Jurkat, Clone E6-1 (cell line): ENCODE measurements around the gene APOL6.

Experiments used
- DNase-seq: peaks from one replicate; pipeline ENCODE4 v3.0.0-alpha.2; 2011; ENCODE audit warnings: low read depth, low spot score
- H3K4me3 ChIP-seq: 2 replicates; pipeline ENCODE4 v1.5.1; 2011; ENCODE audit warnings: mild to moderate bottlenecking, low read length, control low read depth, moderate library complexity

Gene APOL6

GRCh38 chr22:35633520-35633919, 14.7 kb upstream of the APOL6 start:
- H3K4me3 ChIP-seq: no peak overlapping the region
- DNase-seq: no peak

GRCh38 chr22:35634015-35634414, 14.2 kb upstream of the APOL6 start:
- no peak overlapping the region for H3K4me3 ChIP-seq
- DNase-seq: no peak

GRCh38 chr22:35634943-35635540, 13.2 kb upstream of the APOL6 start:
- DNase-seq: no peak
- H3K4me3 ChIP-seq: no peak overlapping the region

DNA sequence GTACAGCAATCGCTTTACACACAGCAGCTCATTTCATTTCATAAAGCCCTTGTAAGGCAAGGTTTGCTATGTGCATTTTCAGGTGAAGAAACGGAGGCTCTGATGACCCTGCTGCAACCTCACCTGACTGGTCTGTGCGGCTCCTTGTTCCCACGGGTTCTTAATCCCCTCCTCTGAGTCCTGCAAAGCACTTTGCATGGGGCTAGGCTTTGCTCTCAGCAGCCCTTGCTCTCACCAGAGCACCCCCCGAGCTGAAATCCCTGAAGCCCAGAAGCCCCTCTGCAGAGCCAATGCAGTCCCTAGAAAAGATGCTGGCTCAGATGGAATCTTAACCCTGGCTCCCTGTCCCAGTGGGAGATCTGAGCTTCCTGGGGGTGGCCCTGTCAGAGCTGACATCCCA, 11.0 kb upstream of the APOL6 start:
- no peak for DNase-seq
- no peak overlapping the region for H3K4me3 ChIP-seq

- DNase-seq: no peak
- no peak overlapping the region for H3K4me3 ChIP-seq
These were observed 10.2 kb upstream of the APOL6 start for GRCh38 chr22:35638001-35638400.

DNA sequence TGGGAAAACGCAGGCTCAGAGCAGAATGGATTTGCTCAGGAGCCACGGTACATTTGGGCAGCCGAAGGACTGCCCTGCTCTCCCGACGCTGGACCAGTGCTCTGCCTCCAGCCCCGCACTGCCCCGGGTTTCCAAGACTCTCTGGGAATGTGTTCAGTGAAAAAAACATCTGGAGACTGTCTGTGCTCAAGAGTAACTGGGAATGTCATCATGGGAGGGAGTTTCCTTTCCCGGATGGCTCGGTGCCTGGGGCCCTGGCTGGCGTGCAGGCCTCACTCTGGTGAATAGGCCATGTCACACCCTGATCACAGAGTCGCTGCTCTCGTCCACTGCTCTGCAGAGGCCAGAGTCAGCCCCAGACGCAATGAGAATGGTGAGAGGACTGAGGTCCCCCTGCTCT, 9.8 kb upstream of the APOL6 start:
- H3K4me3 ChIP-seq: no peak overlapping the region
- DNase-seq: no peak

GRCh38 chr22:35641494-35642120, 6.6 kb upstream of the APOL6 start:
- no peak for DNase-seq
- H3K4me3 ChIP-seq: no peak overlapping the region

DNA sequence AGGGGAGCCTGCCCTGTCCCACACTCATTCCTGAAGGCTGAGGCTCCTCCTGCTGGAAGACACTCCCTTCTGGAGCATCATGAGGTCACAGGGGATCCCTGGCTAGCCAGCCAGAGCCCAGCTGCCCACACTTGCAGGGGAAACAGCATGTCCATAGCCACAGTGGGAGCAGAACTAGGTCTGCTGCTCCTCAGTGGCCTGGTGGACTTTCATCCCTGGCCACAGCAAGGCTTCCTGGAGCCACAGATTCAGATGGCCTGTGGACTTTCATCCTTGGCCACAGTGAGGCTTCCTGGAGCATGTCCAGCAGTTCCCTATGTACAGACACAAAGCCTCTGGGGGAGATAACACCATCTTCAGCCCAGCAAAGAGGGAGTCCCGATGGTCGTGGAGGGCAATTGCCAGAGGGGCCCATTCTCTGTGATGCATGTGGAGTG, 5.9 kb upstream of the APOL6 start:
- DNase-seq: no peak
- H3K4me3 ChIP-seq: no peak overlapping the region

DNA sequence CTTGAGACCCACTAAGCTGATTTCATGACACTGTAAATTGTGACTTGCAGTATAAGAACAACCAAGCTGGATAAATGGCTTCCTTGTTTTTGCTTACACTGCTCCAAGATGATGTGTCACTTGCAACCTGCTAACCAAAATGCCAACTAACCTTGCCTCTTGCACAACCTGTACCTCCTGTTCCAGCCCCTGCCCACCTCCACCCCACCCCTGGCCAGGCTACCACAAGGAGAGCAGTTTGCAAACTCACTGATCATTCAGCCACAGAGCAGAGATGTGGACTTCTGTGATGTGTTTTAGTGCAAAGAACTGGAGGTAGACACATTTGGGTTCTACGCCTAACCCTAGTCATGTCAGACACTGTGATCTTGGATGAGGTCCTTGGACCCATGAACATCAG, 4.3 kb upstream of the APOL6 start:
- no peak for DNase-seq
- H3K4me3 ChIP-seq: no peak overlapping the region

DNA sequence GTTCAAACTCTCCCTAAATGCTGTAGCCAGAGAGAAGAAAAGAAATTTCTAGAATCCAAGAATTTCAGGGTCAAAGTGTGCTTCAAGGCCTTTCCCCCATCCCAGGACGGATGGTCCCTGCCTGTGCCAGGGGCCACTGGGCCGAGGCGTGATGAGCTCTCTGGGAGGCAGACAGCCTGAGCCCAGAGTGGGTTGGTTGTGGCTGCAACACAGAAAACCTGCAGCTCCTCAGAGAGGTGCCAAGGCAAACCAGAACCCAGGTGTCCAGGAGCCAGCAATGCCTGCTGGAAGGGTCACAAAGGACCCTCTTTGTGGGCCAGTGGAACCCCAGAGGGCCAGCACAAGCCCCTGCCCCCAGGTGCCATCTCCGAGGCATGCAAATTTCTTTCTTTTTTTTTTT, 2.6 kb upstream of the APOL6 start:
- no peak overlapping the region for H3K4me3 ChIP-seq
- DNase-seq: no peak

GRCh38 chr22:35649026-35649553, 844 bp downstream of the APOL6 start:
- H3K4me3 ChIP-seq: peak overlapping the region; percentile 75
- DNase-seq: no peak

DNA sequence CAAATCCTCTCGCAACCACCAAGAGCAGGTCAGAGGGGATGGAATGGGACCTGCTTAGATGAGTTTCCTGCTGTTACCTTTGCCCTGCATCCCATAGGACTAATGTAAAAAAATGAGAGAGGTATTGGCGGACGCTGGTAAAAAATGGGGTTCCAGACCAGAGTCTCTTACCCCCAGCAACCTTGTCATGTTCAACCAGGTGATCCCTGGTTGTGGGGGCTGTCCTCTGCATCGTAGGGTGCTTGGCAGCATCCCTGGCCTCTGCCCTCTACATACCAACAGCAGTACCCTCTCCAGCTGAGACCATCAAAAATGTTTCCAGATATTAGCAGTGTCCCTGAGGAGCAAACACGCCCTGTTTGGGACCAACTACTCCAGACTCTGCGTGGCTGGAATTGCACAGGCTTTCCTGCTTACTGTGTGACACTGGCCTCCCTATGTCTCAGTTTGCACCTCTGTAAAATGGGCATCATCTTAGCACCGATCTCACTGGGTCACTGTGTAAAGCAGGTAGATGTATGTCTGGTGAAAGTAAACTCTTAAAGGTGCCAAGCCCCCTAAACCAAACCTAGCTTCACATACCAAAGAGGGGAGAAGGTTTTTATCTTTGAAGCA, 1.5 kb downstream of the APOL6 start:
- H3K4me3 ChIP-seq: peak overlapping the region; percentile 75; the same call in 1 of the 2 replicates
- no peak for DNase-seq

GRCh38 chr22:35651085-35651484, 2.8 kb downstream of the APOL6 start:
- no peak overlapping the region for H3K4me3 ChIP-seq
- DNase-seq: no peak

GRCh38 chr22:35653824-35654223, 5.6 kb downstream of the APOL6 start:
- DNase-seq: no peak

GRCh38 chr22:35656284-35656752, 8.1 kb downstream of the APOL6 start:
- H3K4me3 ChIP-seq: no peak overlapping the region
- no peak for DNase-seq

More at GRCh38 chr22:35653824-35654223, 5.6 kb downstream of the APOL6 start:
- H3K4me3 ChIP-seq: no peak overlapping the region

DNA sequence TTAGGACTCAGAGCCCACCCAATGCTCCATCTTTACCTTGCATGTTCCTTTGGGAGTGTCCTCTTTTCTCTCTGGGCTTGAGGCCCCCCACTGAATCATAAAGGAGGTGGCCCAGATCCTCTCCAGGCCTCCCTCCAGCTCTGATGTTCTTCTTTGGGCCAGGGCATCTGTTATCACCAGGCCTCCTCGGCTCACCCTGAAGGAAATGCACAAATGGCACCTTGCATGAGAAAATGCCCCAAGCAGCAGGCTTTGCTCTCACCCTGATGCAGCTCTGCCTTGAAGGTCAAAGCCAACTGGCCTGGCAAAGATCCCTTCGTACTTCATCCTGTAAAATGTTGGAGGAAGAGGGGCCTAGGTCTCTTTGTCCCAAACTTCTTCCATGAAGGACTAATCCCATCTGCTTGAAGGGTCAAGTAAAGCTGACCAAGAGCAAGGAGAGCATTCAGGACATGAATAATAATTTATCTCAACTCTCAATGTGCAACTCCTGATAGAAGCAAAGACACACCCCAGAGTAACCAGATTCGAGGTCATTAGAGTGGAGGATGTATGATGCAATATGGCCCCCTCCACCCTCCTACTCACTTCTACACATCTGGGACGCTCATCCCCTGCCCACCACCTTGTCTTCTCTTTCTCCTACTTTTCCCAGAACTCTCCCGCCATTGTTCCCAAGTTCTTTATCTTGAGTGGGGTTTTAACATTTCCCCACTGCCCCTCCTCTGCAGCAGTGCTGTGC, 9.5 kb downstream of the APOL6 start:
- H3K4me3 ChIP-seq: no peak overlapping the region
- no peak for DNase-seq

GRCh38 chr22:35660291-35661127, 12.3 kb downstream of the APOL6 start:
- H3K4me3 ChIP-seq: peak overlapping the region; percentile 25
- DNase-seq: peak; percentile 91

- no peak overlapping the region for H3K4me3 ChIP-seq
- DNase-seq: no peak
These were observed 13.2 kb downstream of the APOL6 start for GRCh38 chr22:35661464-35661863.

GRCh38 chr22:35662914-35663313, 14.7 kb downstream of the APOL6 start:
- no peak for DNase-seq
- no peak overlapping the region for H3K4me3 ChIP-seq
